Smooth muscle cell (in vitro differentiated cells): ENCODE measurements around the gene HDHD5. TPM values are rescaled to one million over a fixed set of nuclear protein-coding genes. Genes with fewer than 3 reads are reported as not detected.

ENCODE experiments used
- DNase-seq: peaks from one replicate; lab custom pipeline; 2025; ENCODE audit not compliant: unreplicated experiment; lab: John Stamatoyannopoulos, UW
- H2AFZ ChIP-seq: fragments of 200-600 bp; sonication (generic); 2 replicates; pipeline ENCODE4 v1.6.0; 2016; ENCODE audit warnings: antibody characterized with exemption, low read depth, mild to moderate bottlenecking
- H3F3A ChIP-seq: fragments of 200-600 bp; sonication (generic); 2 replicates; pipeline ENCODE4 v1.6.0; 2017; ENCODE audit warnings: antibody characterized with exemption, low read depth
- H3K27ac ChIP-seq: fragments of 200-600 bp; sonication (generic); 2 replicates; pipeline ENCODE4 v1.5.1; 2016; ENCODE audit warnings: low read depth, mild to moderate bottlenecking
- H3K27me3 ChIP-seq: fragments of 200-600 bp; sonication (generic); 2 replicates; pipeline ENCODE4 v1.6.1; 2016; ENCODE audit warnings: low read depth, mild to moderate bottlenecking
- H3K36me3 ChIP-seq: fragments of 200-600 bp; sonication (generic); 2 replicates; pipeline ENCODE4 v1.5.1; 2016; ENCODE audit warnings: low read depth
- H3K4me1 ChIP-seq: fragments of 200-600 bp; sonication (generic); 2 replicates; pipeline ENCODE4 v1.5.1; 2016; ENCODE audit warnings: low read depth
- H3K4me2 ChIP-seq: fragments of 200-600 bp; sonication (generic); 2 replicates; pipeline ENCODE4 v1.6.0; 2016; ENCODE audit warnings: mild to moderate bottlenecking
- H3K4me3 ChIP-seq: fragments of 200-600 bp; sonication (generic); 2 replicates; pipeline ENCODE4 v1.5.1; 2016; ENCODE audit warnings: mild to moderate bottlenecking
- H3K79me2 ChIP-seq: fragments of 200-600 bp; sonication (generic); 2 replicates; pipeline ENCODE4 v1.6.0; 2016; ENCODE audit warnings: low read depth, mild to moderate bottlenecking
- H3K9ac ChIP-seq: fragments of 200-600 bp; sonication (generic); 2 replicates; pipeline ENCODE4 v1.6.0; 2016; ENCODE audit warnings: low read depth
- H3K9me3 ChIP-seq: fragments of 200-600 bp; sonication (generic); replicated peaks from 2 replicates; pipeline ENCODE4 v1.5.1; 2016; ENCODE audit warnings: low read depth
- H4K20me1 ChIP-seq: fragments of 200-600 bp; sonication (generic); 2 replicates; pipeline ENCODE4 v1.6.0; 2016; ENCODE audit warnings: low read depth
- CTCF ChIP-seq: fragments of 200-600 bp; sonication (generic); IDR thresholded peaks from 2 replicates; pipeline ENCODE4 v1.5.1; 2017; ENCODE audit warnings: borderline replicate concordance, mild to moderate bottlenecking, antibody characterized with exemption; ENCODE audit not compliant: insufficient read depth, poor library complexity, severe bottlenecking
- WGBS: methylation state at CpG from one replicate; pipeline ENCODE4 v1.1.7; 2016; ENCODE audit warnings: low lambda C conversion rate; 5-methylcytosine and 5-hydroxymethylcytosine counted together
- polyA plus RNA-seq: library from polyadenylated mRNA; unstranded; fragments of >200 nt; fragmentation: Nextera tagmentation; extraction: Ambion mirVana; gene quantifications from 2 replicates; pipeline ENCODE4 v1.2.1, GENCODE V29; 2016
- total RNA-seq: library from RNA; depleted of rRNA; stranded (reverse); fragments of >200 nt; gene quantifications from 2 replicates; pipeline ENCODE4 v1.2.3, GENCODE V29; 2014

The HDHD5 gene
- total and polyA plus RNA-seq, 2 experiments from 2014 or later, result 25.5 to 52.1 TPM

- H3K9me3 ChIP-seq, result no peaks in the 10 kb centered on the region
- TF ChIP-seq CTCF, result no peak
- no peaks in the 10 kb centered on the region for H3K79me2 ChIP-seq
- no peaks in the 10 kb centered on the region for H3K27me3 ChIP-seq
- peaks cover 12% of the 10 kb centered on the region for H3K4me1 ChIP-seq
- no peak overlapping the region for H3K4me3 ChIP-seq
- H3K9ac ChIP-seq, result no peak overlapping the region
- no peaks in the 10 kb centered on the region for H3F3A ChIP-seq
- H2AFZ ChIP-seq, result no peak overlapping the region
- H4K20me1 ChIP-seq, result no peaks in the 10 kb centered on the region
- DNase-seq, result no peak
- H3K36me3 ChIP-seq, result no peaks in the 10 kb centered on the region
- H3K27ac ChIP-seq, result no peak overlapping the region
- H3K4me2 ChIP-seq, result no peak overlapping the region
- 96% methylated on average over 5 of the region's 5 CpGs for WGBS
Observed at GRCh38 chr22:17192186-17192585, 33.1 kb upstream of the HDHD5 start.

GRCh38 chr22:17191163-17191784, 32.2 kb upstream of the HDHD5 start:
- Histone ChIP-seq H3F3A (no peaks in the 10 kb centered on the region), H3K79me2 (no peaks in the 10 kb centered on the region), H3K36me3 (no peaks in the 10 kb centered on the region), H3K4me2 (no peak overlapping the region), H3K9ac (no peak overlapping the region), H3K27ac (no peak overlapping the region), H2AFZ (no peak overlapping the region), H3K4me1 (peaks cover 12% of the 10 kb centered on the region), H4K20me1 (no peaks in the 10 kb centered on the region), H3K4me3 (no peak overlapping the region), H3K9me3 (no peaks in the 10 kb centered on the region), H3K27me3 (no peaks in the 10 kb centered on the region)
- WGBS, result 85% methylated on average over 10 of the region's 12 CpGs
- TF ChIP-seq CTCF, result no peak
- DNase-seq, result no peak

- Histone ChIP-seq H3K4me2 (no peak overlapping the region), H3K27ac (no peak overlapping the region), H2AFZ (no peak overlapping the region), H3F3A (no peaks in the 10 kb centered on the region), H3K27me3 (no peaks in the 10 kb centered on the region), H3K36me3 (no peaks in the 10 kb centered on the region), H4K20me1 (no peaks in the 10 kb centered on the region), H3K9ac (no peak overlapping the region), H3K79me2 (no peaks in the 10 kb centered on the region), H3K9me3 (no peaks in the 10 kb centered on the region), H3K4me1 (peaks cover 12% of the 10 kb centered on the region), H3K4me3 (no peak overlapping the region)
- DNase-seq, result no peak
- WGBS, result 93% methylated on average over 10 of the region's 10 CpGs
- no peak for TF ChIP-seq CTCF
Observed at GRCh38 chr22:17190702-17191101, 31.6 kb upstream of the HDHD5 start.

- H3K27ac ChIP-seq, result no peak overlapping the region
- no peaks in the 10 kb centered on the region for H3K4me1 ChIP-seq
- 97% methylated on average over 8 of the region's 8 CpGs for WGBS
- no peak overlapping the region for H3K4me3 ChIP-seq
- no peak overlapping the region for H3K4me2 ChIP-seq
- no peaks in the 10 kb centered on the region for H3K27me3 ChIP-seq
- no peaks in the 10 kb centered on the region for H3K79me2 ChIP-seq
- no peak for DNase-seq
- no peak overlapping the region for H2AFZ ChIP-seq
- H3K9me3 ChIP-seq, result no peaks in the 10 kb centered on the region
- TF ChIP-seq CTCF, result no peak
- no peak overlapping the region for H3K9ac ChIP-seq
- no peaks in the 10 kb centered on the region for H3F3A ChIP-seq
- no peaks in the 10 kb centered on the region for H3K36me3 ChIP-seq
- no peaks in the 10 kb centered on the region for H4K20me1 ChIP-seq
Observed at GRCh38 chr22:17176715-17177114, 17.6 kb upstream of the HDHD5 start.
